ENCODE measurements around the gene CCL2. TPM values are rescaled to one million over a fixed set of nuclear protein-coding genes. Genes with fewer than 3 reads are reported as not detected.
A peak's percentile ranks its signal among the peaks of the same experiment; 100 is the strongest.

The CCL2 gene
- total RNA-seq, 1 donor from 2014 or later = 15.2 TPM

DNA sequence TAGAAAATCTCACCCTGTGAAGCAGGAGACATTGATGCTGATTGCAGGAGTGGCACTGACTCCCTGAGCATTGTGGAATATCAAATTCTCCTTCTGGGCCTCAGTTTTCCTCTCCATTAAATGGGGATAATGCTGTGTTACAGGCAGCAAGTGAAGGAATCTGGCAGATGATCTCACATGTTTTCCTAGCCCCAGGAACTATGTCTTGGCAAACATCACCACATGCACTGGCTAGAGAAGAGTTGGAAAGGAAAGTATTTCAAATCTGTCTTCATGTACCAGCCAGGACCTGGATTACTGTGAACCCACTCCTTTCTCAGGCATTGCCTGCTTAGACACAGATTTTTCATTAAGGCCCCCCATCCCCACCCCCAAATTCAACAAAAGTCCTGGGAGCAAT, 50.5 kb downstream of the CCL2 start:
- Histone ChIP-seq H3K36me3 (no peaks in the 10 kb centered on the region), H3K4me3 (no peak overlapping the region), H3K27me3 (no peaks in the 10 kb centered on the region), H3K4me1 (peaks cover 27% of the 10 kb centered on the region), H3K9me3 (no peaks in the 10 kb centered on the region), H3K27ac (no peak overlapping the region)
- no peak for TF ChIP-seq POLR2AphosphoS5 (IDR thresholded peaks at IDR 0.05; ENCODE audit: insufficient read depth in 1 of 2, low read depth in 1 of 2)
- TF ChIP-seq POLR2A (IDR thresholded peaks at IDR 0.05) = no peak
- TF ChIP-seq, protein P1, sequence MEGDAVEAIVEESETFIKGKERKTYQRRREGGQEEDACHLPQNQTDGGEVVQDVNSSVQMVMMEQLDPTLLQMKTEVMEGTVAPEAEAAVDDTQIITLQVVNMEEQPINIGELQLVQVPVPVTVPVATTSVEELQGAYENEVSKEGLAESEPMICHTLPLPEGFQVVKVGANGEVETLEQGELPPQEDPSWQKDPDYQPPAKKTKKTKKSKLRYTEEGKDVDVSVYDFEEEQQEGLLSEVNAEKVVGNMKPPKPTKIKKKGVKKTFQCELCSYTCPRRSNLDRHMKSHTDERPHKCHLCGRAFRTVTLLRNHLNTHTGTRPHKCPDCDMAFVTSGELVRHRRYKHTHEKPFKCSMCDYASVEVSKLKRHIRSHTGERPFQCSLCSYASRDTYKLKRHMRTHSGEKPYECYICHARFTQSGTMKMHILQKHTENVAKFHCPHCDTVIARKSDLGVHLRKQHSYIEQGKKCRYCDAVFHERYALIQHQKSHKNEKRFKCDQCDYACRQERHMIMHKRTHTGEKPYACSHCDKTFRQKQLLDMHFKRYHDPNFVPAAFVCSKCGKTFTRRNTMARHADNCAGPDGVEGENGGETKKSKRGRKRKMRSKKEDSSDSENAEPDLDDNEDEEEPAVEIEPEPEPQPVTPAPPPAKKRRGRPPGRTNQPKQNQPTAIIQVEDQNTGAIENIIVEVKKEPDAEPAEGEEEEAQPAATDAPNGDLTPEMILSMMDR (IDR thresholded peaks at IDR 0.05) = no peak
- intact Hi-C loops (cut with DNase I) = no loop called here
- DNase-seq (ENCODE audit: extremely low spot score in 2 of 2) = peak in 1 of 2 donors; percentile 32

DNA sequence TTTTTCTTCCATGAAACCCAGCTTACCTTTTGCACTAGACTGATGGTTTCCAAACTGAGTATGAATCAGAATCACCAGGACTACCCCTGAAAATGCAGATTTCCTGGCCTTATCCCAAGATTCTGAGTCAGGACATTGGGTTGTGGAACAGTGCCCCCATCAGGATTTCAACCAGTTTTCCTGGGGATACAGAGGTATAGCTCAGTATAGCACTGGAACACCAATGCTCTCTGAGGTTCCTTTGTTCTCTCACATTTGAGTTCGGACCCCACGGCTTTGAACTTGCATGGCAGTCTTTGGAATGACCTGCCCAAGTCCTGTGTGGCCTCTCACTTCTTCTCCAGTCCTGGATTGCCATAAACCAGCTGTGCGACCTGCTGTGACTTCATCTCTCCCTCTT, 51.4 kb downstream of the CCL2 start:
- DNase-seq (ENCODE audit: extremely low spot score in 2 of 2) = peak; percentile 55 to 71
- peaks cover 25% of the 10 kb centered on the region for H3K4me1 ChIP-seq
- intact Hi-C loops (cut with DNase I) = no loop called here
- TF ChIP-seq POLR2A (IDR thresholded peaks at IDR 0.05) = no peak
- TF ChIP-seq, protein P1 (IDR thresholded peaks at IDR 0.05) = peak in 1 of 3 experiments; percentile 18
- no peaks in the 10 kb centered on the region for H3K9me3 ChIP-seq
- no peaks in the 10 kb centered on the region for H3K36me3 ChIP-seq
- H3K4me3 ChIP-seq = no peak overlapping the region
- no peaks in the 10 kb centered on the region for H3K27me3 ChIP-seq
- no peak overlapping the region for H3K27ac ChIP-seq

Other genes with a start within 250 kb of the CCL2 start
- gene CCL7, start 14.9 kb downstream of the CCL2 start, total RNA-seq = not detected
- 1.2 TPM for gene CCL11, start 30.5 kb downstream of the CCL2 start, total RNA-seq
- 1.5 TPM for gene CCL8, start 64.2 kb downstream of the CCL2 start, total RNA-seq
- gene CCL13, start 101.2 kb downstream of the CCL2 start, total RNA-seq = 2.2 TPM
- not detected for gene CCL1, start 107.9 kb downstream of the CCL2 start, total RNA-seq

Data from vagina (tissue), 2 donors.